Myocyte (in vitro differentiated cells): ENCODE measurements around the gene RHEX. TPM values are rescaled to one million over a fixed set of nuclear protein-coding genes. Genes with fewer than 3 reads are reported as not detected.

ENCODE experiments used
- total RNA-seq: library from RNA; depleted of rRNA; stranded (reverse); fragments of >200 nt; gene quantifications from 2 replicates; pipeline ENCODE4 v1.2.3, GENCODE V29; 2014

RHEX gene
- total RNA-seq, 1 donor from 2014 or later: not detected

Other genes starting within 250 kb of the RHEX start
- 24.6 and 36.2 TPM in 2 replicates for gene SLC41A1, start 240.0 kb upstream of the RHEX start, total RNA-seq
- gene PM20D1, start 203.0 kb upstream of the RHEX start, total RNA-seq: not detected in 2 replicates
- 0.16 TPM in 1 of 2 replicates, not detected in the other for gene SLC26A9, start 109.7 kb upstream of the RHEX start, total RNA-seq
- gene RAB7B, start 49.8 kb upstream of the RHEX start, total RNA-seq: 6.2 and 9.0 TPM in 2 replicates
- gene CTSE, start 29.3 kb upstream of the RHEX start, total RNA-seq: not detected in 2 replicates
- gene AVPR1B, start 64.2 kb downstream of the RHEX start, total RNA-seq: not detected in 2 replicates
- 0.21 and 2.5 TPM in 2 replicates for gene FAM72A, start 149.7 kb downstream of the RHEX start, total RNA-seq
- 44.4 and 64.6 TPM in 2 replicates for gene SRGAP2, start 150.4 kb downstream of the RHEX start, total RNA-seq